K562 (cell line): ENCODE measurements around the gene PCOLCE2. TPM values are rescaled to one million over a fixed set of nuclear protein-coding genes. Genes with fewer than 3 reads are reported as not detected.

Experiments used
- HNRNPLL ChIP-seq: fragments of 200-400 bp; formaldehyde crosslinking; IDR thresholded peaks from 2 replicates; pipeline ENCODE4 v1.6.1; 2017; ENCODE audit warnings: low read length, low read depth, mild to moderate bottlenecking; ENCODE audit not compliant: poor library complexity, severe bottlenecking
- OTX1 ChIP-seq: fragments of 450-650 bp; formaldehyde crosslinking; IDR thresholded peaks from 2 replicates; pipeline ENCODE4 v1.4.0; 2022; ENCODE audit warnings: mild to moderate bottlenecking
- ZNF175 ChIP-seq: fragments of 200-800 bp; sonication (Bioruptor generic); IDR thresholded peaks from 2 replicates; pipeline ENCODE4 v1.6.1; 2016; ENCODE audit warnings: low read depth, mild to moderate bottlenecking, missing genetic modification characterization, missing compliant biosample characterization
- ZNF76 ChIP-seq: fragments of 250-450 bp; sonication (Bioruptor Pico); IDR thresholded peaks from 2 replicates; pipeline ENCODE4 v1.4.0; 2020; ENCODE audit warnings: mild to moderate bottlenecking, moderate library complexity, borderline replicate concordance
- polyA plus RNA-seq, 8 experiments: library from polyadenylated mRNA; depleted of rRNA in 4 of 8; stranded (reverse) in 5 of 8; unstranded in 3 of 8; fragments of >200 nt; fragmentation: Nextera tagmentation in 2 of 8; fragmentation: Illumina TruSeq in 1 of 8; extraction: Ambion mirVana in 2 of 8; extraction: Trizol in 1 of 8; gene quantifications; 2 replicates each; pipeline versions ENCODE4 v1.2.1 to v1.2.3, GENCODE V29; 2011 to 2014; ENCODE audit warnings: inconsistent platforms in 1 of 8, missing spikeins in 1 of 8
- total RNA-seq, 7 experiments: library from RNA; depleted of rRNA in 6 of 7; stranded (reverse); fragments of >200 nt in 6 of 7; fragmentation: Illumina TruSeq in 2 of 7; extraction: Trizol in 2 of 7; gene quantifications; 2 replicates each; pipeline versions ENCODE4 v1.2.1 to v1.2.3, GENCODE V29; 2011 to 2021; ENCODE audit warnings: low replicate concordance in 1 of 7
- TF ChIP-seq, protein P1 (sequence below): fragments of 250-450 bp; sonication (Bioruptor Pico); IDR thresholded peaks from 2 replicates; pipeline ENCODE4 v1.4.0; 2020; ENCODE audit warnings: mild to moderate bottlenecking, moderate library complexity, borderline replicate concordance
- TF ChIP-seq, protein P2 (sequence below): fragments of 250-450 bp; sonication (Bioruptor Pico); IDR thresholded peaks from 2 replicates; pipeline ENCODE4 v1.8.0; 2022; ENCODE audit warnings: inconsistent platforms
- TF ChIP-seq, protein P3 (sequence below): fragments of 250-450 bp; sonication (Bioruptor Pico); IDR thresholded peaks from 2 replicates; pipeline ENCODE4 v1.8.0; 2022; ENCODE audit warnings: moderate library complexity, mild to moderate bottlenecking, inconsistent platforms
- TF ChIP-seq, protein P4 (sequence below): fragments of 450-650 bp; formaldehyde crosslinking; IDR thresholded peaks from 2 replicates; pipeline ENCODE4 v1.4.0; 2020; ENCODE audit warnings: mild to moderate bottlenecking, mixed read lengths
- TF ChIP-seq, protein P5 (sequence below): fragments of 450-650 bp; IDR thresholded peaks from 2 replicates; pipeline ENCODE4 v1.6.1; 2014; ENCODE audit warnings: low read depth, mild to moderate bottlenecking, moderate library complexity, borderline replicate concordance

The PCOLCE2 gene
- total and polyA plus RNA-seq, 9 of the 15 experiments (the other 6 are each of a cell fraction or from before 2014, with no cell fraction given): 0.18 to 1.2 (median 0.65) TPM

DNA sequence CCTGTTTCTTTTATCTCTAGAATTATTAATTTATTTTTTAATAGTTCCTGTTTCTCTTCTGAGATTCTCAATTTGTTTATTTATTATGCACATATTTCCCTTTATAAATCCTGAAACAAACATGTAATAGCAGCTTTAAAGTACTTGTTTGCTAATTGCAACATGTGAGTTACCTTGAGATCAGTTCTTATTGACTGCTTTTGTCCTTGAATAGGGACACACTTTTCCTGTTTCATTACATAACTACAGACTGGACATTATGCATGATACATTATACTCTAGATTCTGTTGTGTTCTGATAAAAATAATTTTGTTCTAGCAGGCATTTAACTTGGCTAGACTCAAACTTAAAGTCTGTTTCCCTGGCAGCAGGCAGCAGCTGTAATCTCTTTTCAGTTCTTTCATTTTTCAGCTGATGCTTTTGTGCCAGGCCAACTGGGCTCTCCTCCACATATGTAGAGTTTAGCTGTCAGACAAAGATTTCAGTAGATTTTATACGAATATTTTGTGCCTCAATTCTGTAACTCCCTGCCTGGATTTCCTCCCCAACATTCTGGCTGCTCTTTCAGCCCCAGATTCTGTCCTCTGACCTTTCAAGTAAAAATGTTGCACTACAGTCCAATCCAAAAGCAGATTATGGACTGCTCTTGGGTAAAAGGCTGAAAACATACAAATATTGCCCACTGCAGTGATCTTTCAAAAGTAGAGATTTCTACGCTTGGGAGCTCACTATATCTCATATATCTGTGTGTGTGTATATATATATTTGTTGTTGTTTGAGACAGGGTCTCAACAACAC is 41.9 kb downstream of the PCOLCE2 start (continued):
- TF ChIP-seq, protein P1, sequence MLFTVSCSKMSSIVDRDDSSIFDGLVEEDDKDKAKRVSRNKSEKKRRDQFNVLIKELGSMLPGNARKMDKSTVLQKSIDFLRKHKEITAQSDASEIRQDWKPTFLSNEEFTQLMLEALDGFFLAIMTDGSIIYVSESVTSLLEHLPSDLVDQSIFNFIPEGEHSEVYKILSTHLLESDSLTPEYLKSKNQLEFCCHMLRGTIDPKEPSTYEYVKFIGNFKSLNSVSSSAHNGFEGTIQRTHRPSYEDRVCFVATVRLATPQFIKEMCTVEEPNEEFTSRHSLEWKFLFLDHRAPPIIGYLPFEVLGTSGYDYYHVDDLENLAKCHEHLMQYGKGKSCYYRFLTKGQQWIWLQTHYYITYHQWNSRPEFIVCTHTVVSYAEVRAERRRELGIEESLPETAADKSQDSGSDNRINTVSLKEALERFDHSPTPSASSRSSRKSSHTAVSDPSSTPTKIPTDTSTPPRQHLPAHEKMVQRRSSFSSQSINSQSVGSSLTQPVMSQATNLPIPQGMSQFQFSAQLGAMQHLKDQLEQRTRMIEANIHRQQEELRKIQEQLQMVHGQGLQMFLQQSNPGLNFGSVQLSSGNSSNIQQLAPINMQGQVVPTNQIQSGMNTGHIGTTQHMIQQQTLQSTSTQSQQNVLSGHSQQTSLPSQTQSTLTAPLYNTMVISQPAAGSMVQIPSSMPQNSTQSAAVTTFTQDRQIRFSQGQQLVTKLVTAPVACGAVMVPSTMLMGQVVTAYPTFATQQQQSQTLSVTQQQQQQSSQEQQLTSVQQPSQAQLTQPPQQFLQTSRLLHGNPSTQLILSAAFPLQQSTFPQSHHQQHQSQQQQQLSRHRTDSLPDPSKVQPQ (CRISPR knock-in tag): no peak
- TF ChIP-seq, protein P2, sequence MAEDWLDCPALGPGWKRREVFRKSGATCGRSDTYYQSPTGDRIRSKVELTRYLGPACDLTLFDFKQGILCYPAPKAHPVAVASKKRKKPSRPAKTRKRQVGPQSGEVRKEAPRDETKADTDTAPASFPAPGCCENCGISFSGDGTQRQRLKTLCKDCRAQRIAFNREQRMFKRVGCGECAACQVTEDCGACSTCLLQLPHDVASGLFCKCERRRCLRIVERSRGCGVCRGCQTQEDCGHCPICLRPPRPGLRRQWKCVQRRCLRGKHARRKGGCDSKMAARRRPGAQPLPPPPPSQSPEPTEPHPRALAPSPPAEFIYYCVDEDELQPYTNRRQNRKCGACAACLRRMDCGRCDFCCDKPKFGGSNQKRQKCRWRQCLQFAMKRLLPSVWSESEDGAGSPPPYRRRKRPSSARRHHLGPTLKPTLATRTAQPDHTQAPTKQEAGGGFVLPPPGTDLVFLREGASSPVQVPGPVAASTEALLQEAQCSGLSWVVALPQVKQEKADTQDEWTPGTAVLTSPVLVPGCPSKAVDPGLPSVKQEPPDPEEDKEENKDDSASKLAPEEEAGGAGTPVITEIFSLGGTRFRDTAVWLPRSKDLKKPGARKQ (CRISPR knock-in tag): no peak
- TF ChIP-seq, protein P3, sequence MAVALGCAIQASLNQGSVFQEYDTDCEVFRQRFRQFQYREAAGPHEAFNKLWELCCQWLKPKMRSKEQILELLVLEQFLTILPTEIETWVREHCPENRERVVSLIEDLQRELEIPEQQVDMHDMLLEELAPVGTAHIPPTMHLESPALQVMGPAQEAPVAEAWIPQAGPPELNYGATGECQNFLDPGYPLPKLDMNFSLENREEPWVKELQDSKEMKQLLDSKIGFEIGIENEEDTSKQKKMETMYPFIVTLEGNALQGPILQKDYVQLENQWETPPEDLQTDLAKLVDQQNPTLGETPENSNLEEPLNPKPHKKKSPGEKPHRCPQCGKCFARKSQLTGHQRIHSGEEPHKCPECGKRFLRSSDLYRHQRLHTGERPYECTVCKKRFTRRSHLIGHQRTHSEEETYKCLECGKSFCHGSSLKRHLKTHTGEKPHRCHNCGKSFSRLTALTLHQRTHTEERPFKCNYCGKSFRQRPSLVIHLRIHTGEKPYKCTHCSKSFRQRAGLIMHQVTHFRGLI (CRISPR knock-in tag): no peak
- no peak for TF ChIP-seq OTX1
- TF ChIP-seq, protein P4, sequence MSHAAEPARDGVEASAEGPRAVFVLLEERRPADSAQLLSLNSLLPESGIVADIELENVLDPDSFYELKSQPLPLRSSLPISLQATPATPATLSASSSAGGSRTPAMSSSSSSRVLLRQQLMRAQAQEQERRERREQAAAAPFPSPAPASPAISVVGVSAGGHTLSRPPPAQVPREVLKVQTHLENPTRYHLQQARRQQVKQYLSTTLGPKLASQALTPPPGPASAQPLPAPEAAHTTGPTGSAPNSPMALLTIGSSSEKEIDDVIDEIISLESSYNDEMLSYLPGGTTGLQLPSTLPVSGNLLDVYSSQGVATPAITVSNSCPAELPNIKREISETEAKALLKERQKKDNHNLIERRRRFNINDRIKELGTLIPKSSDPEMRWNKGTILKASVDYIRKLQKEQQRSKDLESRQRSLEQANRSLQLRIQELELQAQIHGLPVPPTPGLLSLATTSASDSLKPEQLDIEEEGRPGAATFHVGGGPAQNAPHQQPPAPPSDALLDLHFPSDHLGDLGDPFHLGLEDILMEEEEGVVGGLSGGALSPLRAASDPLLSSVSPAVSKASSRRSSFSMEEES (CRISPR knock-in tag): no peak
- no peak for TF ChIP-seq ZNF76 (CRISPR knock-in tag)
- TF ChIP-seq, protein P5, sequence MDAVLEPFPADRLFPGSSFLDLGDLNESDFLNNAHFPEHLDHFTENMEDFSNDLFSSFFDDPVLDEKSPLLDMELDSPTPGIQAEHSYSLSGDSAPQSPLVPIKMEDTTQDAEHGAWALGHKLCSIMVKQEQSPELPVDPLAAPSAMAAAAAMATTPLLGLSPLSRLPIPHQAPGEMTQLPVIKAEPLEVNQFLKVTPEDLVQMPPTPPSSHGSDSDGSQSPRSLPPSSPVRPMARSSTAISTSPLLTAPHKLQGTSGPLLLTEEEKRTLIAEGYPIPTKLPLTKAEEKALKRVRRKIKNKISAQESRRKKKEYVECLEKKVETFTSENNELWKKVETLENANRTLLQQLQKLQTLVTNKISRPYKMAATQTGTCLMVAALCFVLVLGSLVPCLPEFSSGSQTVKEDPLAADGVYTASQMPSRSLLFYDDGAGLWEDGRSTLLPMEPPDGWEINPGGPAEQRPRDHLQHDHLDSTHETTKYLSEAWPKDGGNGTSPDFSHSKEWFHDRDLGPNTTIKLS: no peak
- TF ChIP-seq ZNF175 (CRISPR knock-in tag): no peak
- no peak for TF ChIP-seq HNRNPLL
- TF ChIP-seq, all 486 proteins: peak for 0
